Smooth muscle cell (in vitro differentiated cells): ENCODE results near the gene CDH23. TPM values are rescaled to one million over a fixed set of nuclear protein-coding genes. Genes with fewer than 3 reads are reported as not detected.

Experiments
- DNase-seq: peaks from one replicate; lab custom pipeline; 2025; ENCODE audit not compliant: unreplicated experiment; lab: John Stamatoyannopoulos, UW
- H2AFZ ChIP-seq: fragments of 200-600 bp; sonication (generic); 2 replicates; pipeline ENCODE4 v1.6.0; 2016; ENCODE audit warnings: antibody characterized with exemption, low read depth, mild to moderate bottlenecking
- H3F3A ChIP-seq: fragments of 200-600 bp; sonication (generic); 2 replicates; pipeline ENCODE4 v1.6.0; 2017; ENCODE audit warnings: antibody characterized with exemption, low read depth
- H3K27ac ChIP-seq: fragments of 200-600 bp; sonication (generic); 2 replicates; pipeline ENCODE4 v1.5.1; 2016; ENCODE audit warnings: low read depth, mild to moderate bottlenecking
- H3K27me3 ChIP-seq: fragments of 200-600 bp; sonication (generic); 2 replicates; pipeline ENCODE4 v1.6.1; 2016; ENCODE audit warnings: low read depth, mild to moderate bottlenecking
- H3K36me3 ChIP-seq: fragments of 200-600 bp; sonication (generic); 2 replicates; pipeline ENCODE4 v1.5.1; 2016; ENCODE audit warnings: low read depth
- H3K4me1 ChIP-seq: fragments of 200-600 bp; sonication (generic); 2 replicates; pipeline ENCODE4 v1.5.1; 2016; ENCODE audit warnings: low read depth
- H3K4me2 ChIP-seq: fragments of 200-600 bp; sonication (generic); 2 replicates; pipeline ENCODE4 v1.6.0; 2016; ENCODE audit warnings: mild to moderate bottlenecking
- H3K4me3 ChIP-seq: fragments of 200-600 bp; sonication (generic); 2 replicates; pipeline ENCODE4 v1.5.1; 2016; ENCODE audit warnings: mild to moderate bottlenecking
- H3K79me2 ChIP-seq: fragments of 200-600 bp; sonication (generic); 2 replicates; pipeline ENCODE4 v1.6.0; 2016; ENCODE audit warnings: low read depth, mild to moderate bottlenecking
- H3K9ac ChIP-seq: fragments of 200-600 bp; sonication (generic); 2 replicates; pipeline ENCODE4 v1.6.0; 2016; ENCODE audit warnings: low read depth
- H3K9me3 ChIP-seq: fragments of 200-600 bp; sonication (generic); replicated peaks from 2 replicates; pipeline ENCODE4 v1.5.1; 2016; ENCODE audit warnings: low read depth
- H4K20me1 ChIP-seq: fragments of 200-600 bp; sonication (generic); 2 replicates; pipeline ENCODE4 v1.6.0; 2016; ENCODE audit warnings: low read depth
- CTCF ChIP-seq: fragments of 200-600 bp; sonication (generic); IDR thresholded peaks from 2 replicates; pipeline ENCODE4 v1.5.1; 2017; ENCODE audit warnings: borderline replicate concordance, mild to moderate bottlenecking, antibody characterized with exemption; ENCODE audit not compliant: insufficient read depth, poor library complexity, severe bottlenecking
- WGBS: methylation state at CpG from one replicate; pipeline ENCODE4 v1.1.7; 2016; ENCODE audit warnings: low lambda C conversion rate; 5-methylcytosine and 5-hydroxymethylcytosine counted together
- polyA plus RNA-seq: library from polyadenylated mRNA; unstranded; fragments of >200 nt; fragmentation: Nextera tagmentation; extraction: Ambion mirVana; gene quantifications from 2 replicates; pipeline ENCODE4 v1.2.1, GENCODE V29; 2016
- total RNA-seq: library from RNA; depleted of rRNA; stranded (reverse); fragments of >200 nt; gene quantifications from 2 replicates; pipeline ENCODE4 v1.2.3, GENCODE V29; 2014

CDH23 gene
- total and polyA plus RNA-seq, 2 experiments from 2014 or later = 0.99 to 2.5 TPM

GRCh38 chr10:71423250-71423649, 26.5 kb downstream of the CDH23 start:
- Histone ChIP-seq H2AFZ (no peak overlapping the region), H3F3A (no peaks in the 10 kb centered on the region), H3K27me3 (peaks cover 40% of the 10 kb centered on the region), H4K20me1 (no peaks in the 10 kb centered on the region), H3K79me2 (no peaks in the 10 kb centered on the region), H3K4me1 (no peaks in the 10 kb centered on the region), H3K4me2 (no peak overlapping the region), H3K4me3 (no peak overlapping the region), H3K36me3 (no peaks in the 10 kb centered on the region), H3K9ac (no peak overlapping the region), H3K9me3 (no peaks in the 10 kb centered on the region), H3K27ac (no peak overlapping the region)
- TF ChIP-seq CTCF = no peak
- DNase-seq = no peak

- H3K4me2 ChIP-seq = no peak overlapping the region
- H4K20me1 ChIP-seq = no peaks in the 10 kb centered on the region
- no peak for TF ChIP-seq CTCF
- H3K27ac ChIP-seq = no peak overlapping the region
- no peak overlapping the region for H2AFZ ChIP-seq
- H3K36me3 ChIP-seq = no peaks in the 10 kb centered on the region
- H3K4me1 ChIP-seq = no peaks in the 10 kb centered on the region
- no peak for DNase-seq
- H3K79me2 ChIP-seq = no peaks in the 10 kb centered on the region
- no peaks in the 10 kb centered on the region for H3K9me3 ChIP-seq
- H3K9ac ChIP-seq = no peak overlapping the region
- H3K27me3 ChIP-seq = peaks cover 40% of the 10 kb centered on the region
- H3F3A ChIP-seq = no peaks in the 10 kb centered on the region
- 95% methylated on average over 12 of the region's 12 CpGs for WGBS
- no peak overlapping the region for H3K4me3 ChIP-seq
Observed at GRCh38 chr10:71423901-71424300, 27.2 kb downstream of the CDH23 start.

GRCh38 chr10:71424496-71425194, 27.9 kb downstream of the CDH23 start:
- Histone ChIP-seq H3K4me1 (no peaks in the 10 kb centered on the region), H3K9me3 (no peaks in the 10 kb centered on the region), H3K79me2 (no peaks in the 10 kb centered on the region), H2AFZ (no peak overlapping the region), H3K27me3 (peaks cover 46% of the 10 kb centered on the region), H3K36me3 (no peaks in the 10 kb centered on the region), H3K27ac (no peak overlapping the region), H3K4me3 (no peak overlapping the region), H3K4me2 (no peak overlapping the region), H3K9ac (no peak overlapping the region), H4K20me1 (no peaks in the 10 kb centered on the region), H3F3A (no peaks in the 10 kb centered on the region)
- 81% methylated on average over 9 of the region's 9 CpGs for WGBS
- no peak for TF ChIP-seq CTCF
- no peak for DNase-seq

- H3K4me2 ChIP-seq = no peak overlapping the region
- H4K20me1 ChIP-seq = no peaks in the 10 kb centered on the region
- H3K9ac ChIP-seq = no peak overlapping the region
- 83% methylated on average over 6 of the region's 6 CpGs for WGBS
- no peaks in the 10 kb centered on the region for H3K9me3 ChIP-seq
- no peak overlapping the region for H3K27ac ChIP-seq
- peaks cover 52% of the 10 kb centered on the region for H3K27me3 ChIP-seq
- no peak for DNase-seq
- H3K36me3 ChIP-seq = no peaks in the 10 kb centered on the region
- H3F3A ChIP-seq = no peaks in the 10 kb centered on the region
- TF ChIP-seq CTCF = no peak
- no peaks in the 10 kb centered on the region for H3K79me2 ChIP-seq
- no peaks in the 10 kb centered on the region for H3K4me1 ChIP-seq
- H3K4me3 ChIP-seq = no peak overlapping the region
- no peak overlapping the region for H2AFZ ChIP-seq
Observed at GRCh38 chr10:71426058-71426605, 29.4 kb downstream of the CDH23 start.
